Measurements from ENCODE around the gene POTEF. TPM values are rescaled to one million over a fixed set of nuclear protein-coding genes. Genes with fewer than 3 reads are reported as not detected.
"Not testable (repeated sequence)": the region's sequence is repeated elsewhere in the genome, so short reads cannot be mapped to it uniquely, and the experiment has no call there.

Gene POTEF
- total RNA-seq, 4 donors from 2014 or later: not detected

GRCh38 chr2:130160131-130160530, 31.1 kb upstream of the POTEF start:
- no peak for ATAC-seq
- Histone ChIP-seq H3K4me1 (peaks cover 0 to 3% (median 0%) of the 10 kb centered on the region in 3 donors), H3K27me3 (no peaks in the 10 kb centered on the region), H3K9me3 (no peaks in the 10 kb centered on the region), H3K4me3 (no peak overlapping the region), H3K36me3 (peaks cover 0 to 95% of the 10 kb centered on the region in 2 donors), H3K27ac (no peak overlapping the region)
- WGBS, 2 donors (ENCODE audit: low coverage in 1 of 2): 100% methylated on average over 4 of the region's 6 CpGs; no CpG with 5 or more reads in 1 of the 2 donors
- TF ChIP-seq CTCF (IDR thresholded peaks at IDR 0.05) (no peak), POLR2A (IDR thresholded peaks at IDR 0.05) (no peak), POLR2AphosphoS5 (IDR thresholded peaks at IDR 0.05) (no peak), EP300 (IDR thresholded peaks at IDR 0.05) (no peak)

GRCh38 chr2:130159376-130159775, 30.4 kb upstream of the POTEF start:
- not testable (repeated sequence) for H3K4me3 ChIP-seq, ATAC-seq, H3K27ac ChIP-seq, H3K27me3 ChIP-seq, H3K9me3 ChIP-seq, H3K4me1 ChIP-seq
- WGBS, 2 donors (ENCODE audit: low coverage in 1 of 2): 89% methylated on average over 3 of the region's 4 CpGs; no CpG with 5 or more reads in 1 of the 2 donors
- peaks cover 0 to 95% of the 10 kb centered on the region in 2 donors for H3K36me3 ChIP-seq

GRCh38 chr2:130158631-130159030, 29.6 kb upstream of the POTEF start:
- ATAC-seq: no peak
- 40 to 89% methylated on average over 1 to 4 of the region's 9 CpGs for WGBS, 2 donors (ENCODE audit: low coverage in 1 of 2)
- peaks cover 0 to 95% of the 10 kb centered on the region in 2 donors for H3K36me3 ChIP-seq
- no peak overlapping the region for H3K4me3 ChIP-seq
- no peaks in the 10 kb centered on the region for H3K27me3 ChIP-seq
- no peak for TF ChIP-seq EP300 (IDR thresholded peaks at IDR 0.05)
- peaks cover 0 to 3% (median 0%) of the 10 kb centered on the region in 3 donors for H3K4me1 ChIP-seq
- no peaks in the 10 kb centered on the region for H3K9me3 ChIP-seq
- H3K27ac ChIP-seq: no peak overlapping the region

GRCh38 chr2:130157825-130158514, 28.9 kb upstream of the POTEF start:
- H3K4me1 ChIP-seq, H3K27ac ChIP-seq, H3K4me3 ChIP-seq, ATAC-seq, H3K27me3 ChIP-seq, H3K9me3 ChIP-seq: not testable (repeated sequence)
- 68 to 74% methylated on average over 9 of the region's 13 CpGs for WGBS, 2 donors (ENCODE audit: low coverage in 1 of 2)
- H3K36me3 ChIP-seq: peaks cover 0 to 96% of the 10 kb centered on the region in 2 donors

- peaks cover 0 to 96% of the 10 kb centered on the region in 2 donors for H3K36me3 ChIP-seq
- not testable (repeated sequence) for ATAC-seq, H3K9me3 ChIP-seq, H3K27me3 ChIP-seq, H3K4me3 ChIP-seq, H3K27ac ChIP-seq, H3K4me1 ChIP-seq
- no CpG with 5 or more reads among the region's 12 CpGs for WGBS, 2 donors (ENCODE audit: low coverage in 1 of 2)
These were observed 28.3 kb upstream of the POTEF start for GRCh38 chr2:130157354-130157753.

- 90% methylated on average over 2 of the region's 9 CpGs; no CpG with 5 or more reads in 1 of the 2 donors for WGBS, 2 donors (ENCODE audit: low coverage in 1 of 2)
- ATAC-seq: no peak
- H3K27me3 ChIP-seq: no peaks in the 10 kb centered on the region
- H3K36me3 ChIP-seq: peaks cover 0 to 95% of the 10 kb centered on the region in 2 donors
- no peak overlapping the region for H3K4me3 ChIP-seq
- no peak overlapping the region for H3K27ac ChIP-seq
- TF ChIP-seq EP300 (IDR thresholded peaks at IDR 0.05) (no peak), CTCF (IDR thresholded peaks at IDR 0.05) (no peak), POLR2A (IDR thresholded peaks at IDR 0.05) (no peak), POLR2AphosphoS5 (IDR thresholded peaks at IDR 0.05) (no peak)
- H3K4me1 ChIP-seq: peaks cover 0 to 3% (median 0%) of the 10 kb centered on the region in 3 donors
- no peaks in the 10 kb centered on the region for H3K9me3 ChIP-seq
These were observed 27.6 kb upstream of the POTEF start for GRCh38 chr2:130156624-130157004.

GRCh38 chr2:130155956-130156623, 27.1 kb upstream of the POTEF start:
- not testable (repeated sequence) for H3K27ac ChIP-seq, H3K4me1 ChIP-seq, H3K4me3 ChIP-seq, H3K9me3 ChIP-seq, H3K27me3 ChIP-seq
- no CpG with 5 or more reads among the region's 16 CpGs for WGBS, 2 donors (ENCODE audit: low coverage in 1 of 2)
- TF ChIP-seq CTCF (IDR thresholded peaks at IDR 0.05): peak in 2 of 4 experiments; percentile 36 to 57
- ATAC-seq: peak; percentile 55
- peaks cover 0 to 92% of the 10 kb centered on the region in 2 donors for H3K36me3 ChIP-seq

All from gastroesophageal sphincter (tissue), 4 donors.